Suppressor macrophage treated with lipopolysaccharide for 4 hours (primary cell): ENCODE measurements around the gene TOR1AIP1.
"Not testable (repeated sequence)": the region's sequence is repeated elsewhere in the genome, so short reads cannot be mapped to it uniquely, and the experiment has no call there.

Experiments
- DNase-seq: peaks from one replicate; pipeline ENCODE4 v3.0.0-alpha.2; 2020

Gene TOR1AIP1

GRCh38 chr1:179938752-179939151 is 56.7 kb downstream of the TOR1AIP1 start:
- DNase-seq, result peak; percentile 47

DNA sequence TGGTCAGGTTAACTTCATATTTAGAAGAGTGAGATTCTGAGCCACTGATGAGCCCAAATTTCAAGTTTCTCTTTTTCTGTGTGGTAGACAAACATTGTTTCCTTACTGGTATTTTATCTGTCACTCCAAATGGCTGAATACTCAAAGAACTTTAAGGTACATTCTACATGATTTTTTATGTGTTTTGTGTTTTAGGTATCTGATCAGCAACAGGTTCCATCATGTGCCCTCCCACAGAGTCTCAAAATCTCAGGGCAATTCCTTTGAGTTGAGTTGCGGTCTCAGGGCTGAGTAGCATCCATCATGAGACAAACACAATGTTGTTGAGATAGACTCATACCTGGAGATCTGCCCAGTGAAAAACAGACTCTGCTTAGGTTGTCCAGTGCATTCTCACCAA is 57.9 kb downstream of the TOR1AIP1 start:
- no peak for DNase-seq

- no peak for DNase-seq
Measured at GRCh38 chr1:179941454-179941853, 59.4 kb downstream of the TOR1AIP1 start.

DNA sequence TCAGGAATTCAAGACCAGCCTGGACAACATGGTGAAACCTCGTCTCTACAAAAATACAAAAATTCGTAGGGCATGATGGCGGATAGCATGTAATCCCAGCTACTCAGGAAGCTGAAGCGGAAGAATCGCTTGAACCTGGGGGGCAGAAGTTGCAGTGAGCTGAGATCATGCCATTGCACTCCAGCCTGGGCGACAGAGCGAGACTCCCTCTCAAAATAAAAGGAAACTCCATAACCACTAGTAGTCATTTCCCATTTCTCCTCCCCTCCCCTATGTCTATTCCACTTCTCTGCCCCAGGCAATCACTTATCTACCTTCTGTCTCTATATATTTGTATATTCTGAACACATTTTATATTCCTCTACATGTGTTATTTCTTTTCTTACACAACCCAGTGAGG is 68.6 kb downstream of the TOR1AIP1 start:
- DNase-seq, result peak; percentile 46

DNA sequence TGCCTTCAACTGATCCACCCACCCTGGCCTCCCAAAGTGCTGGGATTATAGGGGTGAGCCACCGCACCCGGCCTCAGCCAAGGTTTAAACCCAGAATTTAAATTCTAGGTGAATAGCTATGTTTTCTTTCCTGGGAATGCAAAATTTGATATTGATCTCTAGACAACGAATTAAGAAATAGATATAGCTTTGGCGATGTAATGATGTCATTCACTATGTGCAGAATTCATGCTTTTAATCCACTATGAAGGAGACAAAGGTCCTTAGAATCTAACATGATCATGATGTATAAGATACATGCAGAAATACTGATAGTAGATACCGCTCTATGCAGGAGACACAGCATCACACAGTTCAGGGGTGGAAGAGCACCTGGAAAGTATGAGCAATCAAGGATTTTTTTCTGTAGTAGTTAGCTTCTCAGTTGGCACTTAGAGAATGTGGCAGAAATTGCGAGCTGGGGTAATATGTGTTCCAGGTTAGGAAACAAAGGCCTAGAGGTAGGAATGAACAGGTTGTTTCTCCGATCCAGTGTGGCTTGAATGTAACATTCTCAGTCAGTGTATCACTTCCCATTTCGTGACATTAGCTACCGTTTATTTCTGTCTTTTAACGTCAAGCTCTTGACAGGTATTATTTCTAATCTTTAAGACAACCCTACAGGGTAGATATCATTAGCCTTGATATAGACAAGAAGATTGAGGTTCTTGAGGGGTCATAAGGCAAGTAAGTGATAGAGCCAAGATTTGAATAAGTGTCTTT is 69.5 kb downstream of the TOR1AIP1 start:
- no peak for DNase-seq

- peak; percentile 56 for DNase-seq
Measured at GRCh38 chr1:179952186-179952585, 70.1 kb downstream of the TOR1AIP1 start.

- peak; percentile 63 for DNase-seq
Measured at GRCh38 chr1:179953974-179954492, 71.9 kb downstream of the TOR1AIP1 start.

- peak; percentile 98 for DNase-seq
Measured at GRCh38 chr1:179954493-179955286, 72.6 kb downstream of the TOR1AIP1 start, which contains the start of gene CEP350. Gene CEP350, plus strand, starts transcription at chr1:179954810. Its CDS starts 31,372 bp downstream, at chr1:179986182.

GRCh38 chr1:179955287-179955680 is 73.2 kb downstream of the TOR1AIP1 start:
- DNase-seq, result peak; percentile 78

DNA sequence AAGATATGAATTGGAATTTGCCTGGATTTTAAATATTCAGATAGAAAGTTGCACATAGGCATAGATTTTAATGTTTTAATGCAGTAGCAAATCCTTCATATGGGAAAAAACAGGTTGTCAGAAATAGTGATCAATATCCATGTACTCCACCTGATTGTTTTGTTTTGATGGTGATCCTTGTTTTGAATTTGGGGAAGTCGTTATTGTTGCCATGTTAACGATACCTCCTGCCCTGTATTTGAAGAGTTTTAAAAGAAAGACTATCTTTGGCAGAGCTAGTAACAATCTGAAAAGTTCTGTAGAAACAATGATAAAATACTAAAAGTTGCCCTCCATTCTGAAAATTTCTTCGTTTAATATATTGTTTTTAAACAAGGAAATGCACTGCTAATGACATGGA is 73.6 kb downstream of the TOR1AIP1 start:
- DNase-seq, result no peak

DNA sequence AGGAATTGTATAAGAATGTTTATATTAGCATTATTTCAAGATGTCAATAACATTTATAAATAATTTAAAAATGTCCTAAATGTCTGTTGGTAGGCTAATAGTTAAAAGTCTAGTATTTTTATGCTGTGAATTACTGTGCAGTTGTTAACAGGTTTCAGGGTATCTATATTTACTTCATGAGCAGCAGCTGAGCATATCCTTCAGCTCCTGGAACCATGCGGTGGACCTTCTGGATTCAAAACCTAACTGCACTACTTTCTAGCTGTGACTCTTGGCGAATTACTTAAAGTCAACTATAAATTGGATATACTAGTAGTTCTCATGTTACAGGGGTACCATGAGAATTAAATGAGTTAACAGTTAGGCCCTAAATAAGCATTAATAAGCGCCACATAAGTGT is 76.3 kb downstream of the TOR1AIP1 start:
- DNase-seq, result no peak

DNA sequence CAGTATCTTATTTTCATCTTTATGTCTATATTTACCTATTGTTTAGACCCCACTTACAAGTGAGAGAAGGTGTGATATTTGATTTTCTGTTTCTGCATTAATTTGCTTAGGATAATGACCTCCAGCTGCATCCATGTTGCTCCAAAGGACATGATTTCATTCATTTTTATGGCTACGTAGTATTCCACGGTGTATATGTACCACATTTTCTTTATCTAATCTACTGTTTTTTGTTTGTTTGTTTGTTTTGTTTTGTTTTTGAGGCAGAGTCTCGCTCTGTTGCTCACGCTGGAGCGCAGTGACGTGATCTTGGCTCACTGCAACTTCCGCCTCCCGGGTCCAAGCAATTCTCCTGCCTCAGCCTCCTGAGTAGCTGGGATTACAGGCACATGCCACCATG is 80.1 kb downstream of the TOR1AIP1 start:
- not testable (repeated sequence) for DNase-seq

DNA sequence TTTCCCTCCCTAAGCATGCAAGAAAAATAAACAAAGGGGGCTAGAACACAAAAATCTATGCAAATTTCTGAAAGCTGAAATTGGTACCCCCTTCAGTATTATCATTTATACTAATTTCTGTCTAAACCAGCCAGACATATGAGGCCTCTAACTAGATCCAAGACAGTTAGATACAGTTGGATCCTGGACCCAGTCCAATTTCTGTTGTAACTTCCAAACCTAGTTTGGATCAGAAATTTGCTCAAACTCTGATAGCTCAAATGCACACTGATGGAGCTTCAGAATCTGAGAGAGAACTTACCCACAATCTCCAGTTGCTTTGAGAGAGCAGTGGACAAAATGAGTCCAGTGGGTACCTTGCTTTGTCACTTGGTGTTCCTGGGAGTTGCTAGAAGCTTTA is 84.5 kb downstream of the TOR1AIP1 start:
- DNase-seq, result no peak

GRCh38 chr1:179968284-179968993 is 86.4 kb downstream of the TOR1AIP1 start:
- DNase-seq, result no peak

DNA sequence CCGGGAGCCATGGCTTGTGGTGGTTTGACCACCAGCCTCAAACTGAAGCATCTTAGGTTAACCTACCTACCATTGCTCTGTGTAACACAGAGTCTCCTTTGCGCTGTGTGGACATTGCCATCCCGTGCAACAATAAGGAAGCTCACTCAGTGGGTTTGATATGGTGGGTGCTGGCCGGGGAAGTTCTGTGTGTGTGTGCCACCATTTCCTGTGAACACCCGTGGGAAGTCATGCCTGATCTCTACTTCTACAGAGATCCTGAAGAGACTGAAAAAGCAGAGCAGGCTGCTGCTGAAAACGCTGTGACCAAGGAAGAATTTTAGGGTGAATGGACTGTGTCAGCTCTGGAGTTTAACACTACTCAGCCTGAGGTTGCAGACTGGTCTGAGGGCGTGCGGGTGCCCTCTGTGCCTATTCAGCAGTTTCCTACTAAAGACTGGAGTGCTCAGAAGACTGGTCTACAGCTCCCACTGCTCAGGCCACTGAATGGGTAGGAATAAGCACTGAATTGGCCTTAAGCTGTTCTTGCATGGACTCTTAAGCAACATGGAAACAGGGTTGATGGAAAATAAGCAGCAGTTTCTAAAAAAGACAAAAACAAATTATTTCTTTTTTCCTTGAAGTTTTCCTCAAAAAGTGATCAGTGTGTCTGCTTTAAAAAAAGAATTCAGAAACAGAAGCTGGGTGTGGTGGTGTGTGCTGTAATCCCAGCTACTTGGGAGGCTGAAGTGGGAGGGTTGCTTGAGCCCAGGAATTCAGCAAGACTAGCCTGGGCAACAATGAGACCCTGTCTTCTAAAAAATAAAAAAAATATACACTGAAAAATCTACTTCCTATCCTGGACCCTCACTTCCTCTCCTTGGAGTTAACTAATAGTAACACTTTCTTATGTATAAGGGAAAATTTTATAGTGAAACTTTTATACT is 87.2 kb downstream of the TOR1AIP1 start:
- DNase-seq, result no peak
